Measurements from ENCODE around the gene FABP1. TPM values are rescaled to one million over a fixed set of nuclear protein-coding genes. Genes with fewer than 3 reads are reported as not detected.

FABP1 gene
- total RNA-seq, 1 experiment from 2014 or later, result not detected

DNA sequence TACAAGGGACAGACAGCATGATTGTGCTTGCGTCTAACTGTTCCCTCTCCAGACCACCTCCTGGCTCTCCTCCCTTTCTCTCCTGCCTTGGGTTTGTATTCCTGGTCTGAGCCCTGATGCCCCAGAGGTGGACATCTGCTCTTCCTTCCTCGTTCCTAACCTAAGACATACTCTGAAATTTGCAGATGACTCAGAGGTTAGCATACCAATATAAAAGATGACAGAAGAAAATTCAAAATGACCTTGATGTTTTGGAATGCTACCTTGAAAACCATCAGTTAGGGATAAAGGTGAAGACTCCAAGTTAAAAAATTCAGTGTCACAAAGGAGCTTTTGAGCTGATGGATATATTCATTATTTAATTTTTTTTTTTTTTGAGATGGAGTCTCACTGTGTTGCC, 47.3 kb downstream of the FABP1 start:
- Histone ChIP-seq H2AFZ (ENCODE audit: low read length) (no peak overlapping the region), H3K79me2 (ENCODE audit: low read length) (no peaks in the 10 kb centered on the region), H3K27ac (ENCODE audit: low read length) (no peak overlapping the region), H3K4me3 (ENCODE audit: low read length) (no peak overlapping the region), H3F3A (ENCODE audit: low read length, unreplicated experiment) (no peaks in the 10 kb centered on the region), H3K9me3 (ENCODE audit: low read length) (no peaks in the 10 kb centered on the region), H3K4me1 (ENCODE audit: insufficient read depth, low read length) (no peaks in the 10 kb centered on the region), H3K9ac (ENCODE audit: low read length) (no peak overlapping the region), H3K27me3 (ENCODE audit: low read length) (no peaks in the 10 kb centered on the region), H3K36me3 (ENCODE audit: low read depth, low read length) (no peaks in the 10 kb centered on the region), H3K4me2 (ENCODE audit: low read length) (no peak overlapping the region), H4K20me1 (ENCODE audit: low read length) (no peaks in the 10 kb centered on the region), H3K9me2 (replicated peaks; ENCODE audit: low read length) (no peaks in the 10 kb centered on the region)
- ChIA-PET POLR2A (ENCODE audit: unreplicated experiment) (no interaction called here), CTCF (interaction anchor here (0.7 kb wide), 1 partner anchor 16 kb away, joined by 4 read pairs; no protein-coding TSS in a partner anchor)
- TF ChIP-seq, protein P1, sequence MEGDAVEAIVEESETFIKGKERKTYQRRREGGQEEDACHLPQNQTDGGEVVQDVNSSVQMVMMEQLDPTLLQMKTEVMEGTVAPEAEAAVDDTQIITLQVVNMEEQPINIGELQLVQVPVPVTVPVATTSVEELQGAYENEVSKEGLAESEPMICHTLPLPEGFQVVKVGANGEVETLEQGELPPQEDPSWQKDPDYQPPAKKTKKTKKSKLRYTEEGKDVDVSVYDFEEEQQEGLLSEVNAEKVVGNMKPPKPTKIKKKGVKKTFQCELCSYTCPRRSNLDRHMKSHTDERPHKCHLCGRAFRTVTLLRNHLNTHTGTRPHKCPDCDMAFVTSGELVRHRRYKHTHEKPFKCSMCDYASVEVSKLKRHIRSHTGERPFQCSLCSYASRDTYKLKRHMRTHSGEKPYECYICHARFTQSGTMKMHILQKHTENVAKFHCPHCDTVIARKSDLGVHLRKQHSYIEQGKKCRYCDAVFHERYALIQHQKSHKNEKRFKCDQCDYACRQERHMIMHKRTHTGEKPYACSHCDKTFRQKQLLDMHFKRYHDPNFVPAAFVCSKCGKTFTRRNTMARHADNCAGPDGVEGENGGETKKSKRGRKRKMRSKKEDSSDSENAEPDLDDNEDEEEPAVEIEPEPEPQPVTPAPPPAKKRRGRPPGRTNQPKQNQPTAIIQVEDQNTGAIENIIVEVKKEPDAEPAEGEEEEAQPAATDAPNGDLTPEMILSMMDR (conservative IDR thresholded peaks at IDR 0.05; ENCODE audit: low read depth, low read length), result no peak
- TF ChIP-seq EZH2phosphoT487 (IDR thresholded peaks at IDR 0.05; ENCODE audit: borderline replicate concordance, low read length), result no peak
- TF ChIP-seq EZH2 (IDR thresholded peaks at IDR 0.05; ENCODE audit: low read length, unreplicated experiment), result no peak
- no peak for ATAC-seq
- DNase-seq, result peak; percentile 30
- intact Hi-C loops (cut with micrococcal nuclease), result no loop called here
- no TSS peak for BruUV-seq (replicated peaks)

DNA sequence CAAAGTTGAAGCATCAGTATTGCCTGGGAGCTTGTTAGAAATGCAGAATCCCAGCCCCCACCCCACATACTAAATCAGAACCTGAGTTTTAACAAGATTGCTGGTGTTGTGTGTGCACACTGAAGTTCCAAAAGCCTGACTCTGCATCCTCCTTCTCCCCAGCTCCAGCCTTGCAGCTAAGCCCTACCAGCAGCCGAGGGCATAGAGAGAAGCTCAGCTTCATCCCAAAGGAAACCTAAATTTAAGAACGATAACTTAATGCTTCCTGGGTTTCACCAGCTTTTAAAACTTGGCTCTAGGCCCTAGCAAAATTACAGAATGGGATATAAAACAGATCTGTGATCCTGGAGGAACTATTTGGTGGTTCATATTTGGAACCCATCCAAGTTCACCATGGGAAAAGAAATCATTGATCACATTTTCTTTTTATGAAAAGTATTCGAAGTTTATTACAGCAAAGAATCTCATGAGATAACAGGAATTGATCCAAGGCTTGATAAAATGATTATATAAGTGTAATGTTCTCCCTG, 49.2 kb downstream of the FABP1 start:
- Histone ChIP-seq H2AFZ (ENCODE audit: low read length) (no peak overlapping the region), H3K4me3 (ENCODE audit: low read length) (no peak overlapping the region), H3K4me1 (ENCODE audit: insufficient read depth, low read length) (peaks cover 11% of the 10 kb centered on the region; the same call in 1 of the 2 replicates), H3K9me3 (ENCODE audit: low read length) (no peaks in the 10 kb centered on the region), H3K9ac (ENCODE audit: low read length) (no peak overlapping the region), H3K9me2 (replicated peaks; ENCODE audit: low read length) (no peaks in the 10 kb centered on the region), H3K27me3 (ENCODE audit: low read length) (no peaks in the 10 kb centered on the region), H3F3A (ENCODE audit: low read length, unreplicated experiment) (no peaks in the 10 kb centered on the region), H3K36me3 (ENCODE audit: low read depth, low read length) (no peaks in the 10 kb centered on the region), H3K4me2 (ENCODE audit: low read length) (no peak overlapping the region), H3K27ac (ENCODE audit: low read length) (no peak overlapping the region), H3K79me2 (ENCODE audit: low read length) (no peaks in the 10 kb centered on the region), H4K20me1 (ENCODE audit: low read length) (no peaks in the 10 kb centered on the region)
- CTCF ChIA-PET, result no interaction called here
- TF ChIP-seq, protein P1 (conservative IDR thresholded peaks at IDR 0.05; ENCODE audit: low read depth, low read length), result no peak
- TF ChIP-seq EZH2 (IDR thresholded peaks at IDR 0.05; ENCODE audit: low read length, unreplicated experiment) (no peak), EZH2phosphoT487 (IDR thresholded peaks at IDR 0.05; ENCODE audit: borderline replicate concordance, low read length) (no peak)
- DNase-seq (no peak), ATAC-seq (no peak)
- POLR2A ChIA-PET (ENCODE audit: unreplicated experiment), result no interaction called here
- BruUV-seq (replicated peaks), result no TSS peak
- intact Hi-C loops (cut with micrococcal nuclease), result no loop called here

DNA sequence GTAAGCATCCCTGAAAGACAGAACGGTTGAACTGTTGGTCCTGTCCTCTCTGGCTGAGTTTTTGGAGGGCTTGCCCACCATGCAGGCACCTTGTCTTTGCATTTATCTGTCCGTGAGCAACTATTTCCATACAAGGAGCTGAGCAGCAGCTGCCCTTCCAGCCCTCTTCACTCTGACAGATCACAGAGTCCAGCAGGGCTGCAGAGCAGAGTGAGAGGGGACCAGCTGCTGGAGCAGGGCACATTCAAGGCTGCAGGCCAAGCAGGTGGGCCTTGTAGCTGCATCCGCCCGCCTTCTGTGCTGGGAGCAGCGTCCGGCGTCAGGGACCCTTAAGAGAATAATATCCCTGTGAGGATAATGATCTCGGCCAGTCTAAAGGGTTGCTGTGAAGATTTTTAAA, 50.8 kb downstream of the FABP1 start:
- TF ChIP-seq EZH2 (IDR thresholded peaks at IDR 0.05; ENCODE audit: low read length, unreplicated experiment) (no peak), EZH2phosphoT487 (IDR thresholded peaks at IDR 0.05; ENCODE audit: borderline replicate concordance, low read length) (no peak)
- TF ChIP-seq, protein P1 (conservative IDR thresholded peaks at IDR 0.05; ENCODE audit: low read depth, low read length), result no peak
- peaks cover 11% of the 10 kb centered on the region; the same call in 1 of the 2 replicates for H3K4me1 ChIP-seq (ENCODE audit: insufficient read depth, low read length)
- H3K9ac ChIP-seq (ENCODE audit: low read length), result no peak overlapping the region
- no peak overlapping the region for H3K4me2 ChIP-seq (ENCODE audit: low read length)
- ChIA-PET POLR2A (ENCODE audit: unreplicated experiment) (interaction anchor here (0.6 kb wide), 1 partner anchor 13 kb away, joined by 5 read pairs; no protein-coding TSS in a partner anchor), CTCF (no interaction called here)
- H3K9me2 ChIP-seq (replicated peaks; ENCODE audit: low read length), result no peaks in the 10 kb centered on the region
- ATAC-seq (no peak), DNase-seq (no peak)
- no peak overlapping the region for H3K4me3 ChIP-seq (ENCODE audit: low read length)
- H3K36me3 ChIP-seq (ENCODE audit: low read depth, low read length), result no peaks in the 10 kb centered on the region
- no TSS peak for BruUV-seq (replicated peaks)
- H3K27ac ChIP-seq (ENCODE audit: low read length), result no peak overlapping the region
- H2AFZ ChIP-seq (ENCODE audit: low read length), result no peak overlapping the region
- H4K20me1 ChIP-seq (ENCODE audit: low read length), result no peaks in the 10 kb centered on the region
- no peaks in the 10 kb centered on the region for H3F3A ChIP-seq (ENCODE audit: low read length, unreplicated experiment)
- H3K79me2 ChIP-seq (ENCODE audit: low read length), result no peaks in the 10 kb centered on the region
- intact Hi-C loops (cut with micrococcal nuclease), result no loop called here
- H3K27me3 ChIP-seq (ENCODE audit: low read length), result no peaks in the 10 kb centered on the region
- no peaks in the 10 kb centered on the region for H3K9me3 ChIP-seq (ENCODE audit: low read length)
